IMR-90 (cell line): ENCODE data around the gene PRKAG2. TPM values are rescaled to one million over a fixed set of nuclear protein-coding genes. Genes with fewer than 3 reads are reported as not detected.

Source experiments
- ATAC-seq: fragments of 200-7000 bp; cut with Tn5 transposase; 2 replicates; pipeline ENCODE4 v1.9.1; 2020; ENCODE audit warnings: low read depth, mild to moderate bottlenecking, moderate library complexity
- BruUV-seq: library from RNA; stranded (reverse); fragments of 400-500 nt; replicated peaks from 2 replicates; lab custom pipeline; 2021; lab: Mats Ljungman, UMichigan
- CTCF ChIA-PET: fragments of 300-600 bp; formaldehyde crosslinking; extraction: SDS; loops from one replicate; lab custom pipeline; 2021; ENCODE audit warnings: antibody characterized with exemption; lab: Yijun Ruan, JAX
- POLR2A ChIA-PET: fragments of 300-600 bp; sonication (Branson Sonifier 250); formaldehyde crosslinking; loops from one replicate; lab custom pipeline; 2022; ENCODE audit warnings: antibody characterized with exemption; ENCODE audit not compliant: unreplicated experiment; lab: Charles Lee
- DNase-seq: peaks from one replicate; pipeline ENCODE4 v3.0.0; 2013
- H2AFZ ChIP-seq: replicated peaks from 2 replicates; pipeline ENCODE3; 2013; ENCODE audit warnings: low read length, mild to moderate bottlenecking; ENCODE audit not compliant: poor library complexity
- H2AK5ac ChIP-seq: 2 replicates; pipeline ENCODE4 v1.6.1; 2013; ENCODE audit warnings: low read depth, low read length, inconsistent platforms
- H2AK9ac ChIP-seq: replicated peaks from 2 replicates; pipeline ENCODE3; 2013; ENCODE audit warnings: mild to moderate bottlenecking, low read depth, low read length, moderate library complexity; ENCODE audit not compliant: poor library complexity
- H2BK120ac ChIP-seq: 2 replicates; pipeline ENCODE4 v1.6.1; 2013; ENCODE audit warnings: low read depth, low read length, inconsistent platforms
- H2BK15ac ChIP-seq: 3 replicates; pipeline ENCODE4 v1.6.1; 2013; ENCODE audit warnings: low read depth, low read length, inconsistent platforms
- H2BK20ac ChIP-seq: 2 replicates; pipeline ENCODE4 v1.6.1; 2013; ENCODE audit warnings: low read depth, mild to moderate bottlenecking, inconsistent platforms, low read length, moderate library complexity
- H2BK5ac ChIP-seq: 2 replicates; pipeline ENCODE4 v1.6.1; 2013; ENCODE audit warnings: mild to moderate bottlenecking, low read depth, low read length, inconsistent platforms; ENCODE audit not compliant: poor library complexity, severe bottlenecking
- H3K14ac ChIP-seq: replicated peaks from 2 replicates; pipeline ENCODE4 v1.6.1; 2013; ENCODE audit warnings: low read depth, low read length, inconsistent platforms
- H3K18ac ChIP-seq: 2 replicates; pipeline ENCODE4 v1.6.1; 2013; ENCODE audit warnings: low read depth, low read length, control low read depth
- H3K23ac ChIP-seq: 2 replicates; pipeline ENCODE4 v1.6.1; 2013; ENCODE audit warnings: low read depth, low read length, inconsistent platforms
- H3K27ac ChIP-seq: 2 replicates; pipeline ENCODE4 v1.5.1; 2013; ENCODE audit warnings: mild to moderate bottlenecking, control low read depth, low read length; ENCODE audit not compliant: insufficient read depth
- H3K27me3 ChIP-seq: 2 replicates; pipeline ENCODE4 v1.6.1; 2013; ENCODE audit warnings: low read length; ENCODE audit not compliant: control insufficient read depth, insufficient read depth
- H3K36me3 ChIP-seq: 2 replicates; pipeline ENCODE4 v1.6.1; 2013; ENCODE audit warnings: low read length, mixed read lengths; ENCODE audit not compliant: control insufficient read depth, insufficient read depth
- H3K4ac ChIP-seq: 2 replicates; pipeline ENCODE4 v1.6.1; 2013; ENCODE audit warnings: low read depth, low read length, inconsistent platforms
- H3K4me1 ChIP-seq: 2 replicates; pipeline ENCODE4 v1.6.1; 2013; ENCODE audit warnings: low read length, mixed read lengths; ENCODE audit not compliant: control insufficient read depth, insufficient read depth
- H3K4me2 ChIP-seq: 2 replicates; pipeline ENCODE4 v1.6.1; 2013; ENCODE audit warnings: low read depth, mild to moderate bottlenecking, control low read depth, low read length, moderate library complexity
- H3K4me3 ChIP-seq: 2 replicates; pipeline ENCODE4 v1.5.1; 2013; ENCODE audit warnings: low read depth, mild to moderate bottlenecking, control low read depth, low read length, moderate library complexity; ENCODE audit not compliant: insufficient read depth
- H3K56ac ChIP-seq: 2 replicates; pipeline ENCODE4 v1.6.1; 2013; ENCODE audit warnings: low read length, inconsistent platforms; ENCODE audit not compliant: insufficient read depth; ENCODE audit errors: extremely low read depth
- H3K79me1 ChIP-seq, 2 experiments: 2 replicates each; pipeline ENCODE4 v1.6.1; 2013; ENCODE audit warnings: low read length in 2 of 2, inconsistent platforms in 1 of 2, low read depth in 1 of 2
- H3K9ac ChIP-seq: 2 replicates; pipeline ENCODE4 v1.6.1; 2013; ENCODE audit warnings: low read depth, low read length, control low read depth
- H3K9me1 ChIP-seq: 2 replicates; pipeline ENCODE4 v1.6.1; 2013; ENCODE audit warnings: low read length, inconsistent platforms; ENCODE audit not compliant: insufficient read depth
- H3K9me3 ChIP-seq: 2 replicates; pipeline ENCODE4 v1.6.1; 2013; ENCODE audit warnings: low read length; ENCODE audit not compliant: control insufficient read depth, insufficient read depth
- H4K20me1 ChIP-seq: 2 replicates; pipeline ENCODE4 v1.6.1; 2013; ENCODE audit warnings: low read length, inconsistent platforms; ENCODE audit not compliant: insufficient read depth
- H4K5ac ChIP-seq: 2 replicates; pipeline ENCODE4 v1.6.1; 2013; ENCODE audit warnings: mild to moderate bottlenecking, low read depth, low read length, control low read depth
- H4K8ac ChIP-seq, 2 experiments: 2 replicates each; pipeline ENCODE4 v1.6.1; 2013; ENCODE audit warnings: low read depth in 2 of 2, low read length in 2 of 2, control low read depth in 1 of 2, inconsistent platforms in 1 of 2
- H4K91ac ChIP-seq: 2 replicates; pipeline ENCODE4 v1.6.1; 2013; ENCODE audit warnings: low read depth, low read length, inconsistent platforms; ENCODE audit not compliant: insufficient read depth
- CEBPB ChIP-seq: IDR thresholded peaks from 2 replicates; pipeline ENCODE4 v1.6.1; 2012; ENCODE audit warnings: low read depth, low read length, improper control_type of control experiment
- CHD1 ChIP-seq: IDR thresholded peaks from 2 replicates; pipeline ENCODE4 v1.6.1; 2012; ENCODE audit warnings: low read depth, low read length, improper control_type of control experiment
- CTCF ChIP-seq: conservative IDR thresholded peaks from 2 replicates; pipeline ENCODE4 v1.5.1; 2012; ENCODE audit warnings: mild to moderate bottlenecking, low read depth, low read length, improper control_type of control experiment
- ELK1 ChIP-seq: fragments of 150-350 bp; IDR thresholded peaks from 2 replicates; pipeline ENCODE4 v1.6.1; 2016; ENCODE audit warnings: low read depth, mild to moderate bottlenecking, low read length, moderate library complexity, borderline replicate concordance
- FOS ChIP-seq: fragments of 150-350 bp; IDR thresholded peaks from 2 replicates; pipeline ENCODE4 v1.6.1; 2016; ENCODE audit warnings: low read depth, low read length
- MAFK ChIP-seq: IDR thresholded peaks from 2 replicates; pipeline ENCODE4 v1.6.1; 2012; ENCODE audit warnings: low read depth, low read length, improper control_type of control experiment
- MAZ ChIP-seq: IDR thresholded peaks from 2 replicates; pipeline ENCODE4 v1.6.1; 2012; ENCODE audit warnings: low read depth, mild to moderate bottlenecking, low read length, improper control_type of control experiment, moderate library complexity, borderline replicate concordance
- MXI1 ChIP-seq: IDR thresholded peaks from 2 replicates; pipeline ENCODE4 v1.6.1; 2012; ENCODE audit warnings: low read depth, mild to moderate bottlenecking, low read length, moderate library complexity, borderline replicate concordance
- NFE2L2 ChIP-seq: fragments of 150-350 bp; IDR thresholded peaks from 2 replicates; pipeline ENCODE4 v1.6.1; 2016; ENCODE audit warnings: low read depth, mild to moderate bottlenecking, low read length
- POLR2A ChIP-seq: IDR thresholded peaks from 2 replicates; pipeline ENCODE4 v1.6.1; 2012; ENCODE audit warnings: mild to moderate bottlenecking, low read depth, low read length
- RAD21 ChIP-seq: IDR thresholded peaks from 2 replicates; pipeline ENCODE4 v1.6.1; 2012; ENCODE audit warnings: low read length, improper control_type of control experiment
- RCOR1 ChIP-seq: IDR thresholded peaks from 2 replicates; pipeline ENCODE4 v1.6.1; 2012; ENCODE audit warnings: mild to moderate bottlenecking, low read length, improper control_type of control experiment; ENCODE audit not compliant: insufficient replicate concordance
- RFX5 ChIP-seq: IDR thresholded peaks from 2 replicates; pipeline ENCODE4 v1.8.0; 2012; ENCODE audit warnings: low read depth, mild to moderate bottlenecking, low read length, moderate library complexity
- SMC3 ChIP-seq: fragments of 150-350 bp; IDR thresholded peaks from 2 replicates; pipeline ENCODE4 v1.6.1; 2016; ENCODE audit warnings: low read depth, mild to moderate bottlenecking, antibody characterized with exemption, low read length, moderate library complexity
- WGBS, 2 experiments: methylation state at CpG; one replicate each; pipeline versions ENCODE4 v1.1.5 to v1.1.7; 2013; ENCODE audit warnings: missing lambda C conversion rate in 2 of 2; ENCODE audit not compliant: insufficient read length in 1 of 2; ENCODE audit errors: extremely low coverage in 2 of 2; 5-methylcytosine and 5-hydroxymethylcytosine counted together
- dilution Hi-C: fragments of 300-500 bp; cut with HindIII; formaldehyde crosslinking; loops from one replicate; pipeline ENCODE4 v1.14.3; 2018; ENCODE audit warnings: low sequenced_read_pairs; ENCODE audit not compliant: unreplicated experiment
- in situ Hi-C: fragments of 300-500 bp; cut with MboI; formaldehyde crosslinking; loops from 3 replicates; pipeline ENCODE4 v1.14.3; 2019; ENCODE audit warnings: low sequenced_read_pairs, inconsistent platforms, mixed read lengths
- intact Hi-C: fragments of 100-400 bp; cut with micrococcal nuclease; formaldehyde crosslinking; loops from 2 replicates; pipeline ENCODE4 v1.10.0; 2022
- polyA plus RNA-seq, 3 experiments: library from polyadenylated mRNA; depleted of rRNA; stranded (reverse); fragments of >200 nt; gene quantifications; 2 replicates each; pipeline ENCODE4 v1.2.3, GENCODE V29; 2012; ENCODE audit warnings: low replicate concordance in 1 of 3
- total RNA-seq: library from RNA; depleted of rRNA; stranded (reverse); fragments of >200 nt; gene quantifications from 2 replicates; pipeline ENCODE4 v1.2.3, GENCODE V29; 2012
- TF ChIP-seq, protein P1 (sequence below): fragments of 150-350 bp; IDR thresholded peaks from 2 replicates; pipeline ENCODE4 v1.6.1; 2017; ENCODE audit warnings: mild to moderate bottlenecking, antibody characterized with exemption, low read length, low read depth

The PRKAG2 gene
- total and polyA plus RNA-seq, 2 of the 4 experiments (the other 2 are of a cell fraction) = 15.4 to 21.6 TPM

GRCh38 chr7:151590071-151590849 lies 286.7 kb downstream of the PRKAG2 start:
- Histone ChIP-seq H4K20me1 (no peaks in the 10 kb centered on the region; the same call in 1 of the 2 replicates), H2AFZ (no peak overlapping the region), H4K91ac (no peak overlapping the region), H2BK15ac (0 out of 3 replicates have a peak overlapping the region, but pooled peaks have one; percentile 11), H4K8ac (no peak overlapping the region), H3K27me3 (no peaks in the 10 kb centered on the region), H3K18ac (no peak overlapping the region), H3K36me3 (peaks cover 3% of the 10 kb centered on the region; the same call in 1 of the 2 replicates), H3K4me2 (no peak overlapping the region), H2AK9ac (no peak overlapping the region), H3K4me1 (peaks cover 8% of the 10 kb centered on the region), H3K9ac (no peak overlapping the region), H3K9me3 (no peaks in the 10 kb centered on the region), H2BK5ac (no peak overlapping the region), H2BK120ac (no peak overlapping the region), H3K14ac (no peak overlapping the region), H3K27ac (no peak overlapping the region), H3K9me1 (peaks cover 12% of the 10 kb centered on the region), H2AK5ac (no peak overlapping the region), H3K79me1 (peaks cover 16 to 46% of the 10 kb centered on the region in 2 experiments), H4K5ac (no peak overlapping the region), H3K56ac (no peak overlapping the region), H3K23ac (no peak overlapping the region), H3K4ac (no peak overlapping the region), H3K4me3 (no peak overlapping the region), H2BK20ac (no peak overlapping the region)
- DNase-seq (no peak), ATAC-seq (no peak)
- POLR2A ChIA-PET = no interaction called here
- in situ Hi-C loops (no loop called here), intact Hi-C loops (no loop called here), dilution Hi-C loops (no loop called here)
- 95% methylated on average over 8 of the region's 13 CpGs; no CpG with 5 or more reads in 1 of the 2 experiments for WGBS, 2 experiments
- CTCF ChIA-PET = no interaction called here
- no TSS peak for BruUV-seq
- no peak for TF ChIP-seq CHD1
- TF ChIP-seq, protein P1, sequence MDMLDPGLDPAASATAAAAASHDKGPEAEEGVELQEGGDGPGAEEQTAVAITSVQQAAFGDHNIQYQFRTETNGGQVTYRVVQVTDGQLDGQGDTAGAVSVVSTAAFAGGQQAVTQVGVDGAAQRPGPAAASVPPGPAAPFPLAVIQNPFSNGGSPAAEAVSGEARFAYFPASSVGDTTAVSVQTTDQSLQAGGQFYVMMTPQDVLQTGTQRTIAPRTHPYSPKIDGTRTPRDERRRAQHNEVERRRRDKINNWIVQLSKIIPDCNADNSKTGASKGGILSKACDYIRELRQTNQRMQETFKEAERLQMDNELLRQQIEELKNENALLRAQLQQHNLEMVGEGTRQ = no peak
- TF ChIP-seq ELK1 = no peak
- TF ChIP-seq NFE2L2 = no peak
- no peak for TF ChIP-seq RFX5
- TF ChIP-seq RCOR1 = no peak
- TF ChIP-seq CTCF = no peak
- no peak for TF ChIP-seq MAZ
- TF ChIP-seq FOS = no peak
- no peak for TF ChIP-seq POLR2A
- no peak for TF ChIP-seq SMC3
- TF ChIP-seq CEBPB = no peak
- TF ChIP-seq MXI1 = no peak
- no peak for TF ChIP-seq MAFK
- no peak for TF ChIP-seq RAD21
